PC-9 (cell line): ENCODE data around the gene INTS3. TPM values are rescaled to one million over a fixed set of nuclear protein-coding genes. Genes with fewer than 3 reads are reported as not detected.

Experiments used
- BruUV-seq: library from RNA; stranded (reverse); fragments of 400-500 nt; replicated peaks from 2 replicates; lab custom pipeline; 2021; lab: Mats Ljungman, UMichigan
- CTCF ChIA-PET: fragments of 300-600 bp; sonication (Branson Sonifier 250); formaldehyde crosslinking; loops from one replicate; lab custom pipeline; 2022; ENCODE audit warnings: antibody characterized with exemption; lab: Charles Lee
- POLR2A ChIA-PET: fragments of 300-600 bp; sonication (Branson Sonifier 250); formaldehyde crosslinking; loops from one replicate; lab custom pipeline; 2022; ENCODE audit warnings: antibody characterized with exemption; ENCODE audit not compliant: unreplicated experiment; lab: Charles Lee
- DNase-seq, 2 experiments: peaks; one replicate each; pipeline versions ENCODE4 v3.0.0 to v3.0.0-alpha.2; 2015 to 2022; ENCODE audit warnings: mixed read lengths in 1 of 2
- H2AFZ ChIP-seq: fragments of 200-600 bp; sonication (generic); 2 replicates; pipeline ENCODE4 v1.8.1; 2017; ENCODE audit warnings: antibody characterized with exemption
- H3F3A ChIP-seq: fragments of 200-600 bp; sonication (generic); 2 replicates; pipeline ENCODE4 v1.8.1; 2017; ENCODE audit warnings: antibody characterized with exemption, mild to moderate bottlenecking, low read depth; ENCODE audit not compliant: insufficient read depth
- H3K27ac ChIP-seq: fragments of 200-600 bp; sonication (generic); 2 replicates; pipeline ENCODE4 v1.6.1; 2016; ENCODE audit warnings: mixed run types
- H3K27me3 ChIP-seq: fragments of 200-600 bp; sonication (generic); 2 replicates; pipeline ENCODE4 v1.6.1; 2016; ENCODE audit warnings: low read depth, mixed run types; ENCODE audit not compliant: insufficient read depth
- H3K36me3 ChIP-seq: fragments of 200-600 bp; sonication (generic); 2 replicates; pipeline ENCODE4 v1.6.1; 2016; ENCODE audit warnings: low read depth, mixed run types
- H3K4me1 ChIP-seq: fragments of 200-600 bp; sonication (generic); replicated peaks from 2 replicates; pipeline ENCODE4 v1.6.1; 2016; ENCODE audit warnings: mixed run types; ENCODE audit not compliant: insufficient read depth
- H3K4me2 ChIP-seq: fragments of 200-600 bp; sonication (generic); 2 replicates; pipeline ENCODE4 v1.6.1; 2017; ENCODE audit warnings: mixed run types
- H3K4me3 ChIP-seq: fragments of 200-600 bp; sonication (generic); 2 replicates; pipeline ENCODE4 v1.6.1; 2016; ENCODE audit warnings: mixed run types
- H3K79me2 ChIP-seq: fragments of 200-600 bp; sonication (generic); 2 replicates; pipeline ENCODE4 v1.6.1; 2017; ENCODE audit warnings: low read depth, mixed run types
- H3K9me2 ChIP-seq: fragments of 200-600 bp; sonication (generic); 2 replicates; pipeline ENCODE4 v1.8.1; 2017; ENCODE audit warnings: mild to moderate bottlenecking; ENCODE audit not compliant: insufficient read depth
- H3K9me3 ChIP-seq: fragments of 200-600 bp; sonication (generic); 2 replicates; pipeline ENCODE4 v1.8.1; 2016; ENCODE audit warnings: low read depth; ENCODE audit not compliant: insufficient read depth
- H4K20me1 ChIP-seq: fragments of 200-600 bp; sonication (generic); 2 replicates; pipeline ENCODE4 v1.8.1; 2017; ENCODE audit not compliant: insufficient read depth
- CTCF ChIP-seq: fragments of 200-600 bp; sonication (generic); conservative IDR thresholded peaks from 2 replicates; pipeline ENCODE4 v1.6.1; 2017; ENCODE audit warnings: mixed run types, antibody characterized with exemption, mild to moderate bottlenecking, moderate library complexity
- EZH2 ChIP-seq: fragments of 200-600 bp; sonication (generic); IDR thresholded peaks from 2 replicates; pipeline ENCODE4 v1.8.0; 2017; ENCODE audit warnings: antibody characterized with exemption, low read depth
- intact Hi-C: fragments of 100-400 bp; cut with micrococcal nuclease; formaldehyde crosslinking; loops from one replicate; pipeline ENCODE4 v1.10.0; 2022; ENCODE audit not compliant: unreplicated experiment
- total RNA-seq: library from RNA; stranded (reverse); gene quantifications from 2 replicates; pipeline ENCODE4 v1.2.3, GENCODE V29; 2021

The INTS3 gene
- total RNA-seq, 1 experiment from 2014 or later: 91.7 TPM

- TF ChIP-seq EZH2 (no peak), CTCF (peak; percentile 93)
- H4K20me1 ChIP-seq: no peaks in the 10 kb centered on the region
- no peaks in the 10 kb centered on the region for H3K79me2 ChIP-seq
- no peaks in the 10 kb centered on the region for H3K27me3 ChIP-seq
- no peaks in the 10 kb centered on the region for H3K9me3 ChIP-seq
- peak overlapping the region; percentile 44 for H3K4me2 ChIP-seq
- ChIA-PET CTCF (interaction anchor here (0.6 to 1.1 kb wide), 3 partner anchors 75 to 189 kb away, joined by 3 to 6 read pairs (median 3); partner anchors contain the start of gene RAB13), POLR2A (no interaction called here)
- intact Hi-C loops: loop anchor here (1.0 to 5.0 kb wide), 3 partner anchors 149 to 475 kb away; partner anchors contain the start of genes DENND4B, HAX1 and RAB13
- DNase-seq: peak; percentile 48 to 73
- no peaks in the 10 kb centered on the region for H3K9me2 ChIP-seq
- no peak overlapping the region for H2AFZ ChIP-seq
- no peak overlapping the region for H3K4me3 ChIP-seq
- no TSS peak for BruUV-seq
- H3F3A ChIP-seq: no peaks in the 10 kb centered on the region; the same call in 1 of the 2 replicates
- H3K4me1 ChIP-seq: no peaks in the 10 kb centered on the region; the same call in 1 of the 2 replicates
- no peaks in the 10 kb centered on the region for H3K36me3 ChIP-seq
- H3K27ac ChIP-seq: no peak overlapping the region
Measured at GRCh38 chr1:153796786-153797659, 69.2 kb downstream of the INTS3 start.

- no peaks in the 10 kb centered on the region; the same call in 1 of the 2 replicates for H3F3A ChIP-seq
- intact Hi-C loops: loop anchor here (5.0 kb wide), 1 partner anchor 474 kb away; the partner anchor contains the start of gene HAX1
Measured at GRCh38 chr1:153798468-153798780, 70.6 kb downstream of the INTS3 start.

More at GRCh38 chr1:153798468-153798780, 70.6 kb downstream of the INTS3 start:
- CTCF ChIA-PET: interaction anchor here (0.6 to 1.1 kb wide), 2 partner anchors 147 to 188 kb away, joined by 3 to 4 read pairs; partner anchors contain the start of gene RAB13
- no peak overlapping the region for H3K4me3 ChIP-seq
- DNase-seq: no peak
- H3K9me2 ChIP-seq: no peaks in the 10 kb centered on the region
- BruUV-seq: no TSS peak
- no peak overlapping the region for H3K27ac ChIP-seq
- POLR2A ChIA-PET: no interaction called here
- no peaks in the 10 kb centered on the region for H3K9me3 ChIP-seq
- H3K36me3 ChIP-seq: no peaks in the 10 kb centered on the region
- no peaks in the 10 kb centered on the region for H4K20me1 ChIP-seq
- no peak overlapping the region for H2AFZ ChIP-seq
- no peaks in the 10 kb centered on the region for H3K4me1 ChIP-seq
- H3K27me3 ChIP-seq: no peaks in the 10 kb centered on the region
- H3K79me2 ChIP-seq: no peaks in the 10 kb centered on the region
- TF ChIP-seq EZH2 (no peak), CTCF (no peak)
- H3K4me2 ChIP-seq: no peak overlapping the region
